Osteoblast (primary cell): ENCODE data around the gene AFDN. TPM values are rescaled to one million over a fixed set of nuclear protein-coding genes. Genes with fewer than 3 reads are reported as not detected.

Source experiments
- DNase-seq: peaks from one replicate; pipeline ENCODE4 v3.0.0; 2011; ENCODE audit warnings: low spot score, mixed read lengths; ENCODE audit not compliant: insufficient read length; ENCODE audit errors: missing footprints
- H2AFZ ChIP-seq: 2 replicates; pipeline ENCODE4 v1.6.0; 2011; ENCODE audit warnings: mild to moderate bottlenecking, low read length
- H3K27ac ChIP-seq: 2 replicates; pipeline ENCODE4 v1.5.1; 2011; ENCODE audit warnings: mild to moderate bottlenecking, low read depth, low read length, moderate library complexity
- H3K27me3 ChIP-seq: 2 replicates; pipeline ENCODE4 v1.6.0; 2012; ENCODE audit warnings: mild to moderate bottlenecking, control low read depth, inconsistent platforms, low read length, moderate library complexity; ENCODE audit not compliant: insufficient read depth
- H3K36me3 ChIP-seq: 2 replicates; pipeline ENCODE4 v1.5.1; 2011; ENCODE audit warnings: mild to moderate bottlenecking, low read length, control low read depth, moderate library complexity; ENCODE audit not compliant: insufficient read depth
- H3K4me1 ChIP-seq: 2 replicates; pipeline ENCODE4 v1.5.1; 2011; ENCODE audit warnings: mild to moderate bottlenecking, low read length, control low read depth, moderate library complexity; ENCODE audit not compliant: insufficient read depth
- H3K4me2 ChIP-seq: 2 replicates; pipeline ENCODE4 v1.6.0; 2011; ENCODE audit warnings: mild to moderate bottlenecking, low read length; ENCODE audit not compliant: insufficient read depth
- H3K4me3 ChIP-seq: fragments of 200-600 bp; sonication (generic); 3 replicates; pipeline ENCODE4 v1.5.1; 2012; ENCODE audit warnings: mild to moderate bottlenecking, low read length, inconsistent platforms; ENCODE audit not compliant: insufficient read depth
- H3K79me2 ChIP-seq: 2 replicates; pipeline ENCODE4 v1.6.0; 2012; ENCODE audit warnings: mild to moderate bottlenecking, low read length, control low read depth, inconsistent platforms; ENCODE audit not compliant: insufficient read depth
- H3K9me3 ChIP-seq: 2 replicates; pipeline ENCODE4 v1.5.1; 2011; ENCODE audit warnings: low read depth, low read length, control low read depth
- H4K20me1 ChIP-seq: 2 replicates; pipeline ENCODE4 v1.6.0; 2012; ENCODE audit warnings: mild to moderate bottlenecking, low read length, control low read depth; ENCODE audit not compliant: insufficient read depth
- total RNA-seq: library from RNA; depleted of rRNA; stranded (reverse); fragments of >200 nt; gene quantifications from 2 replicates; pipeline ENCODE4 v1.2.3, GENCODE V29; 2012
- TF ChIP-seq, protein P1 (sequence below): IDR thresholded peaks from 2 replicates; pipeline ENCODE4 v1.5.1; 2011; ENCODE audit warnings: mild to moderate bottlenecking, low read depth, low read length, moderate library complexity; ENCODE audit errors: extremely low read depth

AFDN gene
- total RNA-seq, 1 donor, result 52.5 TPM

DNA sequence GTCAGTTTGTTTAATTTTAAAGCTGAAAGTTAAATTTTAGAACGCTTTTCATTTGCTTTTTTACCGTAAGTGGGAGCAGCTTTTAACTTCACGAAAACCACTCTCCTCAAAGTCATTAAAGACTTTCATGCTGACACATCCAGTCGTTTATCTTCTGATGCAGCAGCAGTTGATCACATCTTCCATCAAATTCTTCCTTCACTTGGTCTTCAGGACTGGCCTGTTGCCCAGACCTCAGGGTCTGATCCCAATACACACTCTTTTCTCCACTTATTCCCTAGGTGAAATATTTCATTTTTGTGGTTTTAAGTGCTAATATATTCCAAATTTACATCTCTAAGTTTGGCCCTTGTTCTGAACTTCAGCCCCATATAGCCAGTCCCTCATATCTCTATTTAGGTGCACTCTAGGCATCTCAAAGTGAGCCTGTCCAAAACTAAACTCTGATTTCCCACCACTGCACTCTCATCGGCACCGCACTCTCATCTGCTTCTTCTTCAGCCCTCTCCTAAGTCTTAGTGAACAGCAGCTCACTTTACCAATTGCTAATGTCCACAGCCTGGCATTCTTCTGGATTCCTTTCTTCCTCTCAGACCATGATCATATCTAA lies 20.4 kb downstream of the AFDN start:
- Histone ChIP-seq H2AFZ (no peak overlapping the region), H3K27ac (no peak overlapping the region), H3K36me3 (no peaks in the 10 kb centered on the region), H3K4me2 (no peak overlapping the region), H4K20me1 (peaks cover 18% of the 10 kb centered on the region), H3K4me3 (no peak overlapping the region), H3K79me2 (peaks cover 61% of the 10 kb centered on the region), H3K4me1 (peaks cover 13% of the 10 kb centered on the region), H3K9me3 (no peaks in the 10 kb centered on the region), H3K27me3 (no peaks in the 10 kb centered on the region)
- TF ChIP-seq, protein P1, sequence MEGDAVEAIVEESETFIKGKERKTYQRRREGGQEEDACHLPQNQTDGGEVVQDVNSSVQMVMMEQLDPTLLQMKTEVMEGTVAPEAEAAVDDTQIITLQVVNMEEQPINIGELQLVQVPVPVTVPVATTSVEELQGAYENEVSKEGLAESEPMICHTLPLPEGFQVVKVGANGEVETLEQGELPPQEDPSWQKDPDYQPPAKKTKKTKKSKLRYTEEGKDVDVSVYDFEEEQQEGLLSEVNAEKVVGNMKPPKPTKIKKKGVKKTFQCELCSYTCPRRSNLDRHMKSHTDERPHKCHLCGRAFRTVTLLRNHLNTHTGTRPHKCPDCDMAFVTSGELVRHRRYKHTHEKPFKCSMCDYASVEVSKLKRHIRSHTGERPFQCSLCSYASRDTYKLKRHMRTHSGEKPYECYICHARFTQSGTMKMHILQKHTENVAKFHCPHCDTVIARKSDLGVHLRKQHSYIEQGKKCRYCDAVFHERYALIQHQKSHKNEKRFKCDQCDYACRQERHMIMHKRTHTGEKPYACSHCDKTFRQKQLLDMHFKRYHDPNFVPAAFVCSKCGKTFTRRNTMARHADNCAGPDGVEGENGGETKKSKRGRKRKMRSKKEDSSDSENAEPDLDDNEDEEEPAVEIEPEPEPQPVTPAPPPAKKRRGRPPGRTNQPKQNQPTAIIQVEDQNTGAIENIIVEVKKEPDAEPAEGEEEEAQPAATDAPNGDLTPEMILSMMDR, result no peak
- no peak for DNase-seq

DNA sequence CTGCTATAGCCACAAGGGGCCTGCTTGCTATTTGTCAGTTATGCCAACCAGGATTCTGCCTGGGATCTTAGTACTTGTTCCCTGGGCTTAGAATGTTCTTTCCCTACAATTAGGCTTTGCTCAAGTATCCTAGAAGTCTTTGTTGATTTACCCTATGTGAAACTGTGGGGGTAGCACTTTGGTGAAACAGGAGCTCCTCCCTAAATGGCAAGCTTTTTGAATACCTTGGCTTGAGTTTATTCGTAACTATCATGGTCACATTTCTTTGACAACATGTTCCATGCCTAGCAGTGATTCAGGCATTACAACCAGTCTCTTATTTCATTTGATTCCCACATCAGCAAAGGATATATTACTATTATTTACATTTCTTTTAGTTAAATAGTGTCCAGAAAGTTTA lies 21.2 kb downstream of the AFDN start:
- Histone ChIP-seq H3K27ac (no peak overlapping the region), H3K79me2 (peaks cover 61% of the 10 kb centered on the region), H3K36me3 (no peaks in the 10 kb centered on the region), H3K4me2 (no peak overlapping the region), H2AFZ (no peak overlapping the region), H4K20me1 (peaks cover 17% of the 10 kb centered on the region), H3K9me3 (no peaks in the 10 kb centered on the region), H3K4me3 (no peak overlapping the region), H3K4me1 (peaks cover 11% of the 10 kb centered on the region), H3K27me3 (no peaks in the 10 kb centered on the region)
- TF ChIP-seq, protein P1, result no peak
- DNase-seq, result no peak

DNA sequence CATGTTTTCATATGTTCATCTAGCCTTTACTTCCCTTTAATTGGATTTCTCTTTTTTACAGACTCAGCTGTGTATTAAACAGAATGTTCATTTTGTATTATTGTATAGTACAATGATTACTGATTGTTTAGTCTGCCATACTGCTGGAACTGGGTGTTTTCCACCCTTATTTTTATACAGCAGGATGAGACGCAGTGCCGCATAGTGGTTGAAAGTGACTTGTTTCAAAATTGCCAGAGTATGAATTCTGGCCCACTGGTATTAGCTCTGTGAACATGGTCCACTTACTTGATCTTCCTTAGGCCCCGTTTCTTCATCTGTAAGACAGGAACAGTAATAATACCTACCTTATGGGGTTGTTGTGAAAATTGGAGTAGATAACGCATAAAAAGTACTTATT lies 22.1 kb downstream of the AFDN start:
- TF ChIP-seq, protein P1, result no peak
- H3K4me1 ChIP-seq, result peaks cover 11% of the 10 kb centered on the region
- DNase-seq, result no peak
- H2AFZ ChIP-seq, result no peak overlapping the region
- H3K79me2 ChIP-seq, result peaks cover 60% of the 10 kb centered on the region
- H3K4me3 ChIP-seq, result no peak overlapping the region
- H3K27ac ChIP-seq, result no peak overlapping the region
- no peaks in the 10 kb centered on the region for H3K9me3 ChIP-seq
- H3K4me2 ChIP-seq, result no peak overlapping the region
- no peaks in the 10 kb centered on the region for H3K27me3 ChIP-seq
- H4K20me1 ChIP-seq, result peaks cover 9% of the 10 kb centered on the region
- H3K36me3 ChIP-seq, result no peaks in the 10 kb centered on the region

DNA sequence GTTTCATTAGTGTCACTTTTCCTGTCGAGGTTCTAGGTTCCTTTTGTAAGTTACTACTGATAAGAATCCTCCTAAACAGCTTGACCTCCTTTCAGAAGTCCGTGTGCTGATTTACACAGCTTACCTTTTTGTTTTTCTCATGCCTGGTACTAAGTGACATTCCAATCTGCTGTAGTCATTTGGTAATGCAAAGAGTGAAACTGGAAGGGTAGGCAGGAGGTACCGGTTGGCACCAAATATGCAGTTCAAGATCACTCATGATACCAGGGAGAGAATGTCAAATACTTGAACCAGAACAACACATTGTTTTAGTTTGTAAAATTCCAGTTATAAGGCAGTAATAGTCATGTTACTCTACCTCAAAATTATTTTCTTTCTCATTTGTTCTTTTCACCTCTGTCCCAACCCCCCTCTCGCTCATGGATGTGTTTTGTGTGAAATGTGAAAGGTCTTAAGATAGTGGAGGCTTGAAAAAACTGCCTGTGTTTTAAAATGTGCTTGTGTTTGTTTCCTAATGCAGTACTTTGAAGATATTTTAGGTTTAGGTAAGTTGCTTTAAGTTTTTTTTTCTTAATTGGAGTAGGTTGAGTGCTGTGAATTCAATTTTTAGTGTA lies 23.2 kb downstream of the AFDN start:
- Histone ChIP-seq H4K20me1 (peaks cover 8% of the 10 kb centered on the region), H3K9me3 (no peaks in the 10 kb centered on the region), H2AFZ (no peak overlapping the region), H3K4me1 (peaks cover 11% of the 10 kb centered on the region), H3K4me2 (peak overlapping the region; percentile 45), H3K79me2 (peaks cover 62% of the 10 kb centered on the region), H3K27me3 (no peaks in the 10 kb centered on the region), H3K27ac (no peak overlapping the region), H3K36me3 (no peaks in the 10 kb centered on the region), H3K4me3 (no peak overlapping the region)
- TF ChIP-seq, protein P1, result no peak
- no peak for DNase-seq
